H1 (cell line): ENCODE measurements around the gene ADARB2. TPM values are rescaled to one million over a fixed set of nuclear protein-coding genes. Genes with fewer than 3 reads are reported as not detected.

Experiments used
- CBX5 ChIP-seq: fragments of 300-800, 300-1000 bp; sonication (generic); IDR thresholded peaks from 2 replicates; pipeline ENCODE4 v1.7.1; 2016; ENCODE audit warnings: antibody characterized with exemption, low read length, low read depth
- CEBPB ChIP-seq: IDR thresholded peaks from 2 replicates; pipeline ENCODE4 v1.6.1; 2012; ENCODE audit warnings: low read depth, low read length
- NRF1 ChIP-seq: IDR thresholded peaks from 2 replicates; pipeline ENCODE4 v1.6.1; 2011; ENCODE audit warnings: mild to moderate bottlenecking, low read depth, low read length, improper control_type of control experiment
- PHF8 ChIP-seq: fragments of 200-600 bp; sonication (generic); conservative IDR thresholded peaks from 2 replicates; pipeline ENCODE4 v1.7.1; 2012; ENCODE audit warnings: low read depth, mild to moderate bottlenecking, inconsistent platforms, low read length, moderate library complexity
- RNF2 ChIP-seq: fragments of 200-900, 300-1000 bp; sonication (generic); IDR thresholded peaks from 2 replicates; pipeline ENCODE4 v1.7.1; 2016; ENCODE audit warnings: borderline replicate concordance, low read depth, mild to moderate bottlenecking, antibody characterized with exemption, low read length; ENCODE audit not compliant: poor library complexity, severe bottlenecking; ENCODE audit errors: missing control alignments
- SAP30 ChIP-seq: fragments of 300-600 bp; sonication (generic); IDR thresholded peaks from 2 replicates; pipeline ENCODE4 v1.7.1; 2012; ENCODE audit warnings: low read length, moderate library complexity, mild to moderate bottlenecking, inconsistent platforms; ENCODE audit not compliant: insufficient read depth, insufficient replicate concordance
- SP2 ChIP-seq: IDR thresholded peaks from 2 replicates; pipeline ENCODE4 v1.6.1; 2012; ENCODE audit warnings: mild to moderate bottlenecking, low read length, inconsistent platforms
- polyA plus RNA-seq, 7 experiments: library from polyadenylated mRNA; depleted of rRNA in 3 of 7; stranded (reverse) in 5 of 7; unstranded in 2 of 7; fragments of >200 nt in 5 of 7; fragments of 200-250 nt in 2 of 7; gene quantifications; 1 replicate in 5 of 7; 2 replicates in 1 of 7; 4 replicates in 1 of 7; pipeline versions ENCODE4 v1.2.1 to v1.2.3, GENCODE V29; 2011 to 2013; ENCODE audit warnings: missing spikeins in 2 of 7, mixed read lengths in 2 of 7
- total RNA-seq: library from RNA; stranded (reverse); fragmentation: NEBNext Ultra II Directional; extraction: Animal tissue kit (Norgen Biotek cat#: 25700); gene quantifications from 2 replicates; pipeline ENCODE4 v1.2.1, GENCODE V29; 2021

ADARB2 gene
- total and polyA plus RNA-seq, 2 of the 8 experiments (the other 6 are each of a cell fraction or from before 2014, with no cell fraction given), result 2.2 to 2.8 TPM

- no peak for TF ChIP-seq CBX5
- TF ChIP-seq SP2, result no peak
- no peak for TF ChIP-seq NRF1
- TF ChIP-seq PHF8, result no peak
- no peak for TF ChIP-seq SAP30
- no peak for TF ChIP-seq CEBPB
- no peak for TF ChIP-seq RNF2
- TF ChIP-seq, all 59 proteins: peak for 0
Measured at GRCh38 chr10:1560535-1561192, 176.7 kb downstream of the ADARB2 start (continued).
